ENCODE data around the gene LY86. TPM values are rescaled to one million over a fixed set of nuclear protein-coding genes. Genes with fewer than 3 reads are reported as not detected.

Gene LY86
- total and polyA plus RNA-seq, 7 donors = 0.18 to 1.3 (median 0.42) TPM

DNA sequence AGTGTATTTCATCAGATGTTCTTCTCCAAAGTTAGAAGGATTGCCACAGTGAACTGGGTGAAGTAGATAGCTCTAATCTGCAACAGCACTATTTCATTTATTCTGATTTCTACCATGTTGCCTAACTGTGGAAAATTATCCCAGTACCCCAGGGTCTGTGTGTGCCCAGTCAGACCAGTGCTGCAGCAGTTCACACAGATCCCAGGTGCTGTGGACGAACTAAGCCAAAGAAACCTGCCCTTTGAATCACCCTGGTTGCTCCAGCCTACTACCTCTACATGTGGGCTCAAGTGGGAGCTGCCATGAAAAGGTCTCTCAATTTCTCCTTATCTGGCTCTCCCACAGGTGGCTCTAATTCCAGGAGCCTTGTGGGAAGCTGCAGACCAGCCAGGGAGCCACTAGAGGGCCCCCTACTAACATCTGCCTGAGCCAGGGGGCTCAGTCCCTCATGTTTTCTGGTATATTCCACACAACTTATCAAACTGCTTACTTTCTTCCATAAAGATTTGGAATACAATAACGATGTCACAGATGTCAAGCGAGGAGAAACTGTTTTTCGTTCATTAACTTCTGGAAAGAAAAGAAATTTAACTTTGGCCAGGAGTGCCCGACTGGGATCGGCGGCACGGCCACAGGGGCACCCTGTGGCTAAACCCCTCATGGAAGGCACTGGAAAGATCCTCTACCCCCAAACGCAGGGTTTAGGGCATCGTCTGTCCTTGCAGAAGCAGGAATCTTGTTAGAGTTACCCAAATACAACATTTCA lies 31.6 kb upstream of the LY86 start:
- Histone ChIP-seq H3K9me3 (no peaks in the 10 kb centered on the region), H3K4me1 (no peaks in the 10 kb centered on the region), H3K27me3 (ENCODE audit: insufficient read depth in 3 of 3, low read length in 2 of 3) (no peaks in the 10 kb centered on the region), H3K27ac (no peak overlapping the region), H3K4me3 (no peak overlapping the region), H3K36me3 (ENCODE audit: insufficient read depth in 1 of 2, low read depth in 1 of 2) (no peaks in the 10 kb centered on the region)
- peak in 2 of 4 donors; percentile 44 to 45 for ATAC-seq
- 43 to 51% (median 44%) methylated on average over 10 of the region's 10 CpGs for WGBS, 3 donors
- TF ChIP-seq, protein P1, sequence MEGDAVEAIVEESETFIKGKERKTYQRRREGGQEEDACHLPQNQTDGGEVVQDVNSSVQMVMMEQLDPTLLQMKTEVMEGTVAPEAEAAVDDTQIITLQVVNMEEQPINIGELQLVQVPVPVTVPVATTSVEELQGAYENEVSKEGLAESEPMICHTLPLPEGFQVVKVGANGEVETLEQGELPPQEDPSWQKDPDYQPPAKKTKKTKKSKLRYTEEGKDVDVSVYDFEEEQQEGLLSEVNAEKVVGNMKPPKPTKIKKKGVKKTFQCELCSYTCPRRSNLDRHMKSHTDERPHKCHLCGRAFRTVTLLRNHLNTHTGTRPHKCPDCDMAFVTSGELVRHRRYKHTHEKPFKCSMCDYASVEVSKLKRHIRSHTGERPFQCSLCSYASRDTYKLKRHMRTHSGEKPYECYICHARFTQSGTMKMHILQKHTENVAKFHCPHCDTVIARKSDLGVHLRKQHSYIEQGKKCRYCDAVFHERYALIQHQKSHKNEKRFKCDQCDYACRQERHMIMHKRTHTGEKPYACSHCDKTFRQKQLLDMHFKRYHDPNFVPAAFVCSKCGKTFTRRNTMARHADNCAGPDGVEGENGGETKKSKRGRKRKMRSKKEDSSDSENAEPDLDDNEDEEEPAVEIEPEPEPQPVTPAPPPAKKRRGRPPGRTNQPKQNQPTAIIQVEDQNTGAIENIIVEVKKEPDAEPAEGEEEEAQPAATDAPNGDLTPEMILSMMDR (IDR thresholded peaks at IDR 0.05) = peak; percentile 63
- DNase-seq = no peak
- intact Hi-C loops (cut with DNase I) = loop anchor here in 1 of 2 donors (10.0 kb wide), 1 partner anchor 688 kb away; no protein-coding TSS in a partner anchor

DNA sequence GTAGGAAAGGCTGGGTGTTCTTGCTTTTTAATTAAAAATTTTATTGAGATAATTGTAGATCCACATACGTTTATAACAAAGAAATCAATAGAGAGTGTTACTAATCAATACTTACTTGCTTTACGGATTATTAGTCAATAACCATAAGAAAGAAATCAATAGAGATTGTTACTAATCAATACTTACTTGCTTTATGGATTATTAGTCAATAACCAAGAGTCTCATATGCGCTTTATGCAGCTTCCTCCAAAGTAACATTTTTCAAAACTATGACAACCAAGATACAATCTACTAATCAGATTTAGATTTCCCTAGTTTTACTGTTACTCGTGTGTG lies 31.0 kb upstream of the LY86 start:
- intact Hi-C loops (cut with DNase I) = loop anchor here in 1 of 2 donors (10.0 kb wide), 1 partner anchor 687 kb away; no protein-coding TSS in a partner anchor
- TF ChIP-seq, protein P1 (IDR thresholded peaks at IDR 0.05) = no peak
- no peaks in the 10 kb centered on the region for H3K9me3 ChIP-seq
- H3K4me3 ChIP-seq = no peak overlapping the region
- no peak for ATAC-seq
- no peak overlapping the region for H3K27ac ChIP-seq
- no peaks in the 10 kb centered on the region for H3K27me3 ChIP-seq (ENCODE audit: insufficient read depth in 3 of 3, low read length in 2 of 3)
- no peaks in the 10 kb centered on the region for H3K36me3 ChIP-seq (ENCODE audit: insufficient read depth in 1 of 2, low read depth in 1 of 2)
- no peak for DNase-seq
- 79 to 81% (median 79%) methylated on average over 4 of the region's 4 CpGs for WGBS, 3 donors
- H3K4me1 ChIP-seq = no peaks in the 10 kb centered on the region

DNA sequence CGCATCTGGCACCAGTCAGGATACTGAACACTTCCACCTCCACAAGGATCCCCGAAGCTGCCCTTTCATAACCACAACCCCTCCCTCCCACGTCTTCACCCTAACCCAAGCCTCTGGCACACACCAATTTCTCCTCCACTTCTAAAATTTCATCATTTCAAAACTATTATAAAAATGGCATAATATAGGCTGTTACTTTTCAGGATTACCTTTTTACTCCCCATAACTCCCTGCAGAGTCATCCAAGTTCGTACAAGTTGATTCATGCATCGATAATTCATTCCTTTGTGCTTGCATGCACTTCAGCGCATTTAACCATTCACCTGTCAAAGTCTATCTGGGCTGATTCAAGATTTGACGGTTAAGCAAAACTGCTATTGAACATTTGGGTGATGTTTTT lies 30.6 kb upstream of the LY86 start:
- Histone ChIP-seq H3K27me3 (ENCODE audit: insufficient read depth in 3 of 3, low read length in 2 of 3) (no peaks in the 10 kb centered on the region), H3K27ac (no peak overlapping the region), H3K9me3 (no peaks in the 10 kb centered on the region), H3K36me3 (ENCODE audit: insufficient read depth in 1 of 2, low read depth in 1 of 2) (no peaks in the 10 kb centered on the region), H3K4me1 (no peaks in the 10 kb centered on the region), H3K4me3 (no peak overlapping the region)
- TF ChIP-seq, protein P1 (IDR thresholded peaks at IDR 0.05) = no peak
- WGBS, 3 donors = 54 to 64% (median 59%) methylated on average over 7 of the region's 7 CpGs
- DNase-seq (no peak), ATAC-seq (no peak)
- intact Hi-C loops (cut with DNase I) = loop anchor here in 1 of 2 donors (10.0 kb wide), 1 partner anchor 687 kb away; no protein-coding TSS in a partner anchor

DNA sequence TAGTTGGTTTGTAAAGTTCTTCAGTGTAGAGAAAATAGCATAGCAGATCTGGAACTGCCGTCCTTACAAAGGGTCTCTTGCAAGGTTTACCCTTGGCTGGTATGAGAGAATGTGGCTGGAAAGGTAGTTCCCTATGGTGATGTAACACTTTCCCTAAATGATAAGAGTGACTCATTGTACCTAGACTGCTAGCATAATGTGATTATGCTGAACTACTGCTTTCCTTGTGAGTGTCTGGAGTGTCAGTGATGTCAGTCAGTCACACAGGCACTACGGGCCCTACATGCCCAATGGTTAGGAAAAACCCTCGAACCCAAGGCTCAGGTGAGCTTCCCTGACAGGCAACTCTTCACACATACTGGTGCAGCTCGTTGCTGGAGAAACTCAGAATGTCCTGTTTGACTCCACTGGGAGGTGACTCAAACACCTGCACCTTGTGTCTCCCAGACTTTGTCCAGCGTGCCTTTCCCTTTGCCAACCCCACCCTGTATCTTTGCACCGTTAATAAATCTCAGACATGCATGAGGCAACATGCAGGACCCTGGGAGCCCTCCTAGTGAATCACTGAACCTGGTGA lies 28.4 kb upstream of the LY86 start:
- Histone ChIP-seq H3K9me3 (no peaks in the 10 kb centered on the region), H3K27ac (no peak overlapping the region), H3K27me3 (ENCODE audit: insufficient read depth in 3 of 3, low read length in 2 of 3) (no peaks in the 10 kb centered on the region), H3K4me1 (no peaks in the 10 kb centered on the region), H3K4me3 (no peak overlapping the region), H3K36me3 (ENCODE audit: insufficient read depth in 1 of 2, low read depth in 1 of 2) (no peaks in the 10 kb centered on the region)
- DNase-seq (no peak), ATAC-seq (no peak)
- intact Hi-C loops (cut with DNase I) = loop anchor here in 1 of 2 donors (10.0 kb wide), 1 partner anchor 685 kb away; no protein-coding TSS in a partner anchor
- TF ChIP-seq, protein P1 (IDR thresholded peaks at IDR 0.05) = no peak
- WGBS, 3 donors = 81 to 88% (median 82%) methylated on average over 6 of the region's 6 CpGs

Data from psoas muscle (tissue), 8 donors.